ENCODE data around the gene AKR1C2.
"Not testable (repeated sequence)": the region's sequence is repeated elsewhere in the genome, so short reads cannot be mapped to it uniquely, and the experiment has no call there.

The AKR1C2 gene

DNA sequence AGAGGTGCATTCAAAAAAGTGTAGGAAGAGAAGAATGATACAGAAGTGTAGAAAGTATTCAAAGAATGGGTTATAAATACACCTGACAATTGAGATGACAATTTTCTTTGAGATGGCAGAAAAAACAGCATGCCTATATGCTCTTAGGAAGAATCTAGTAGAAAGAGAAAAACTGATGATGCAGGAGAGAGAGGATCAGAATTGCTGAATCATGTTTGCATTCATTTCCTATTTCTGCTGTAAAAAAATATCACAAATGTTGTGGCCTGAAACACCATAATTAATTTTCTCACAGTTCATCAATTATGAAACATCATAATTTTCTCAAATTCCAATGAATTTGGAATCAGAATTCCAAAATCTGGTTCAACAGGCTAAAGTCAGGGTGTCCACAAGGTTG, 50.3 kb downstream of the AKR1C2 start:
- DNase-seq = no peak

GRCh38 chr10:4951512-4952162, 52.0 kb downstream of the AKR1C2 start:
- DNase-seq = not testable (repeated sequence)

GRCh38 chr10:4947635-4948596, 55.7 kb downstream of the AKR1C2 start:
- DNase-seq = no peak

DNA sequence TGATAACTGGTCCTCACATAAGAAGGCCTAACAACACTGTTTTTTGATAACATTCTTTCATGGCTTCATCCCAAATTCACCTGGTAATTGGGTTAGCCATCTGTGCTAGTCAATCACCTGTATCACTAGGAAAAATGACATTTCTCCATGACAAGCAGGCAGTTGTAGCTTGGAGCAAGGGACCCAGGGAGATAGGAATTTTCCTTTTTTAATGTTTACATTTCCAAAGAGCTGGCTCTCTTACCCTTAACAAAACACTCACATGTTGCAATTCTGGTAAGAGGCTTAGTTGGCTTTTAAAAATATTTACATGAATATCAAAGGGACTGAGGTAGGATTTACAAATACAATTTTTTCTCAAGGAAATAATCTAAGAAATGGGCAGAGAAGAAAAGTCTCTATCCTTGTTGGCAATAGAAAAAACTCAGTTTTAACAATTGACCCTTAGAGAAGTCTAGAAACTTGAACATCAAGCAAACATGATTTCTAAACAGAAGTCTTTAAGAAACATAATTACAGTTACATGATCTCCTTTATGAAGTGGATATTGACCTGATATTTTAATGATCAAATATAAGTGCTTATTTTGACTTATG, 56.5 kb downstream of the AKR1C2 start:
- DNase-seq = no peak

- no peak for DNase-seq
Observed at GRCh38 chr10:4945766-4946717, 57.6 kb downstream of the AKR1C2 start.

- no peak for DNase-seq
Observed at GRCh38 chr10:4944841-4945240, 58.8 kb downstream of the AKR1C2 start.

GRCh38 chr10:4943821-4944220, 59.8 kb downstream of the AKR1C2 start:
- DNase-seq = no peak

DNA sequence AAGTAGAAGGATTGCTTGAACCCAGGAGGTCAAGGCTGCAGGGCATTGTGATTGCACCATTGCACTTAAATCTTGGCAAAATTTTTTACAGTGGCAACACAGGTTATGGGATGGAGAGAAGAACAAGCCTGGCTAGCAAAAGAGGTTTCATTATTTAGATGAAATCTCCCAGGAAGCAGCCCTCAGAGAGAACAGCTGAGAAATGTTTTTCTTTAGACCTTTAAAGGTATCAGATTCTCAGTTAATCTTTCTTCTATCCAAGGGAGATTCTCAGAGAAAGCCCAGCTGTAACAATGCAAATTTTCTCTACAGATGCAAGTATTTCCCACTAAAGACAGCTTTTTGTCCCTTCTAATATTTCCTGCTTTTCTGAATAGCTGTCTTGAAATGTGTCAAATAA, 60.2 kb downstream of the AKR1C2 start:
- DNase-seq = not testable (repeated sequence)

DNA sequence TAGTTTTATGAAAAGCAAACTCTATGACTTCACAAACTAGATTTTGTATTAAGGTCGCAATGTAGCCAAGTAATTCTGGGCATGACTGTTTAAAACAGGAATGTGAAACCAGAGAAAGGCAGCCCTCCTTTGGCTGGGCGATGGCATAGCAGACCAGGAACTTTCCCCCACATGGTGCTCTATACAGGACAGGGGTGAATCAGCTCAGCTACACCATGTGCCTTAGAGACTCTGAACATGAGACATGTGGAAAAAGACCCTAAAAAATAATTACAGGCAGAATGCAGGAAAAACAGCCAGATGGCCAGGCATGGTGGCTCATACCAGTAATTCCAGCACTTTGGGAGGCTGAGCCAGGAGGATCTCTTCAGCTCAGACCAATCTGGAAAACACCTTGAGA, 60.7 kb downstream of the AKR1C2 start:
- DNase-seq = not testable (repeated sequence)

DNA sequence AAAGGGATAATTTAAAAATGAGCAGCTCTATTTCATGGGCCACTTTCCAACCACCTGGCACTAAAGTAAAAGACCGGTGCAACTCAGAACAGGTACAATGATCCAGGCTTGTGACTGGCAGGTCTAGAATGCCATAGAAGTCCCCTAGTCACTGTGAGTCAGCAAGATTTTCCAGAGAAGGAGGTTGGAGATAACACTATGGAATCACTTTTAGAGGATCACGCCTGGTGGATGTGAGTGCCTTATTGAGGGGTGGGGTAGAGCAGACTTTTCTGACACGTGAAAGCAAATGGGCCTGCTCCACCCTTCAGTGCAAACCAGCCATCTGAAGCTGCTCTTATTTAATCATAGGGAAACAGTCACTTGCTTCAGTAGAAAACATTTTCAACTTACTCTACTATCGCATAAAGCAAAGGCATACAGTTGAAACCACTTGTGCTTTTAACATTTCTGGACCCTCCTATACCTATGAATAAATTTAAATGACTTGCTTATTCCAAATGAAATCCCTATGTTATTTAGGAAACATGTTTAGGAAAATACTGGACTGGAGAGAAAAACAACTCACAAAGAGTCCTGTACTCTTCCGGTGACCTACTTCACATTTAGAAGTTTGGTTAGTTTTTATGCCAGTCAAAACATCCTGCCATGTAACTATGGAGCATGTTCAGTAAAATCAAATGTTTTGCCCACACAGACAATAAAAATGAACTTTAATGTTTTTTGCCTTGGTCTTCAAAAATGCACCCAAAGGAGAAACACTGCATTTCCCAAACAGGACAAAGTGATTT, 61.9 kb downstream of the AKR1C2 start:
- no peak for DNase-seq

GRCh38 chr10:4940909-4941308, 62.7 kb downstream of the AKR1C2 start:
- DNase-seq = not testable (repeated sequence)

- DNase-seq = not testable (repeated sequence)
Observed at GRCh38 chr10:4940073-4940428, 63.6 kb downstream of the AKR1C2 start.

DNA sequence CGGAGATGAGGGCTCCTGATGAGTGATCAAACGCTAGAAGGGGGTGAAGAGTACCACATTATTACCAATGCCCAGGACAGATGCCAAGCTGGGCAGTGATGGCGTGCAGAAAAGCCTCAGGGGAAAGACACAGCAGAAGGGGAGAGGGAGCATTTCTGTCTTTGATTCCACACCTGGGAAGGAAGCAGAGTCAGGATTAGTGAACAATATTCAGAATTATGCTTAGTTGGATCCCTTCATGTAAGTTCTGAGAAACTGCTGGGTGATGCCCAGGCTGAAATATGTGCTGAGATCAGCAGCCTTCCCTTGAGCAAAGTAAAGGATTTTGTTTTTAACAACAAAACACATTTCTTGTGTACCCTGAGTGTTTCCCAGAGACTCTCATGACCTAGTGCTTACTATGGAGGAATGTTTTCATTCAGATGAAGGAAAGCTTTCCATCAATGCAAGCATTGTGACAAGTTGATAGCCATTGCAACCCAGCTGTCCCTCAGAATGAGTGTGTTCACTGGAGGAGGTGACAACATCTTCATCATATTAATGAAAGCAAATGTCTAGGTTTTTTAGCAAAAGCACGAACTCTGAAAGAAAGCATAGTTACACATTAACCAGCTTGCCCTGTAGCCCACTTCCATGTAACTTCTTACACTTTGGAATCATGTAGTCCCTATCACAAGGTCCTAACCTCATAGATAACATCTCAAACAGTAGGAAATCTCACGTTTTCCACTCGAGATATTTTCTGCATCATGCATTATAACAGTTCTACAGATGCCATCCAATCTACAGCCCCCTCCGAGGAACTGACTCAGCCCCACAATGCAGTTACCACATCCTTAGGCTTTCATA, 64.2 kb downstream of the AKR1C2 start:
- no peak for DNase-seq
